Left hindlimb (tissue), 1 donor: ENCODE measurements around the gene FAU.

Experiments used
- DNase-seq: peaks from one replicate; pipeline ENCODE4 v3.0.0-alpha.2; 2018

The FAU gene

DNA sequence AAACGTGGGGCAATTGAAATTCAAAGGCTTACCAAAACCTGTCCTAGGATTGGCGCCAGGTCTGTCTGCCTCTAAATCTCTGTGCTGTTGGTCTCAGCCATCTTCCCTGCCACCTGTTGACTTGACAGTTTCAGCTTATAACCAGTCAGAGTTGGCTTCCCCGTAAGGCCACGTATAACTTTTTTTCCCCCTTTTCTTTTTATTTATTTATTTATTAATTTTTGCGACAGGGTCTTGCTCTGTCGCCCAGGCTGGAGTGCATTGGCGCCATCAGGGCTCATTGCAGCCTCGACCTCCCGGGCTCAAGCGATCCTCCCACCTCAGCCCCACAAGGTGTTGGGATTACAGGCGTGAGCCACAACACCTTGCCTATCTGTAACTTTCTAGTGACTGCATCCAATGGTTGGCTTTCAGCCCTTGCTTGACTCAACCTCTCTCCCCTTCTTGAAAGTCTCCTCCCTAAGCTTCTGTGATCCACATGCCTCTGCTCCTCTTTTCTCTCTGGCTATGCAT lies 13.8 kb upstream of the FAU start:
- DNase-seq, result no peak

GRCh38 chr11:65134952-65135632 lies 13.2 kb upstream of the FAU start:
- DNase-seq, result peak; percentile 92

- peak; percentile 94 for DNase-seq
Observed at GRCh38 chr11:65134240-65134951, 12.5 kb upstream of the FAU start, which contains the start of gene SYVN1. Gene SYVN1, minus strand, starts transcription at chr11:65134519. Its CDS starts 918 bp downstream, at chr11:65133601.

DNA sequence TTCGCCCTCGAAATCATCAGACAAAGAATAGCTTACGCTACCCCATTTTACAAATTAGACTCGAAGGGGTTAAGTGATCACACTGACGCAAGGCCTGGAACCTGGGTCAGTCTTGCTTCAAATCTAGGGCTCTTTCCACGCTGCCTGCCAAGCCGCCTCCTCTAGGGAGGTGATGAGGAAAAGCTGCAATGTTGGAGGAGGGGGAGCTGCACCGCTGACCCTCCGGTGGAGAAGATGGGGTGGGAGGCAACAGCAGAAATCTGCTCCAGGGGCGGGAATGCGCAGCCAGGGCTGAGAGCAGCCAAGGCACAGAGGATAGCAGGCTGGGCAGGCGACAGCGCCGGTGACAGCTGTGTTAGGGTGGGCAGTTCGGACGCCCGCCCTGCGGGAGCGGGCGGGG lies 11.8 kb upstream of the FAU start:
- peak; percentile 77 for DNase-seq

- DNase-seq, result no peak
Observed at GRCh38 chr11:65132988-65133700, 11.2 kb upstream of the FAU start.

DNA sequence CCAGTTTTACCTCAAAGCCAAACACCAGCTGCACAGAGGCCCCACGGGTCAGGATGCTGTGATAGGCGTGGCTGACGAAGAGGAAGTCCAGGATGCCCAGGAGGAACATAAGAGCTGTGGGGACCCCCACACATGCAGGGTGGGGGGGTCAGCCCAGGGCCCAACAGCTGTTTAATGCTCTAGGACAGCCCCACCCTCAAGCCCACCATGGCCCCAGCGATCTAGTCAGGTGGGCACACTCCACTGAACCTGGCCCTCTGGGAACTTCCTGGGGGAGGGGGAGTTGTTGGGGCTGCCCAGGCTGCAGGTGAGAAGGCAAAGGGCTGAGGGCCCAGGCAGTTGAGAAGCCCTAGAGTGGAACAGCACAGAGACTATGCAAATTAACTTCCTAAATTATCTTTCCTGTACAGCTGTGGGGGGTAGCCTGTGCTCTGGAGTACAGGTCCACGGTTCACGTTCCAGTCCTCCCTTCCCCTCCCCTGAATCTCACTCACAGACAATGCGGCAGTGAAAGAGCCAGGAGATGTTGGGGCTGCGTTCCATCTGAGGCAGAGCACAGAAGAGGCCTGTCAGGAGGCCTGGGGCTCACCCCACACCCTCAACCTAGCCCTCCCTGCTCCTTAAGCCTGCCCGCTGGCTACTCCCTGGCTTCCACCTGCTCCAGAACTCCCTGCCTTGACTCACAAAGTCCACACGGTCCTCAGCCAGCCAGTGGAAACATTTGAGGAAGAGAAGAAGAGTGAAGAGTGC lies 10.5 kb upstream of the FAU start:
- no peak for DNase-seq

GRCh38 chr11:65131895-65132237 lies 9.9 kb upstream of the FAU start:
- no peak for DNase-seq

- no peak for DNase-seq
Observed at GRCh38 chr11:65131417-65131776, 9.5 kb upstream of the FAU start.

DNA sequence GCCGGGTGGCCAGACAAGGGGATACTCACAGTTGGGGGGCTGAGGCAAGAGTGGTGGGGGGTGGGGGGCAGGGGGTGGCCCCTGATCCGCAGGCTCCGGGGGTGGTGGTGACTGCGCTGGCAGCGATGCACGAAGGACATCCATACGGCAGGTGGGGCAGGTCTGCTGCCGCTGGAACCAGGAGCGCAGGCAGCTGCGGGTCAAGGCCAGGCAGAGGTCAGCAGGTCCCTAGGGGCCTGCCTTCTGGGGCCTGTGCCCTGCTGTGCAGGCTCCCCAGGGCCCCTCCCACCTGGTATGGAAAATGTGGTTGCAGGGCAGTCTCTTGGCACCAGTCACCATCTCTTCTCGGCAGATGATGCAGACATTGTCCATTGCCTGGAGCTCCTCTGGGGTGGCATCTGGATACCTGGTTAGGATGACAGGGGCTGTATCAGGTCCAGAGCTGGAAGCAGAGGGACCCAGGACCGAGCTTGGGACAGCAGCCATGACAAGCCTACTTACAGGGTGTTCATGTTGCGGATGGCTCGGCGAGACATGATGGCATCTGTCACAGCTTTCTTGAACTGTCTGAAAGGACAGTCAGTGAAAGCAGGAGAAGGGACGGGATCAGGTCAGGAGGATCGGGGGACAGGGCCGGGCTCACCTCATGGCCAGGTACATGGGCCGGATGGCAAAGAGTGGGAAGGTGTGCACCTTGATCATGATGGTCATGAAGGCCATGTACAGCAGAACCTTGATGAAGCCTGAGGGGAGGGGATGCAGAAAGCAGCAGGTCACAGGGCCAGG lies 8.9 kb upstream of the FAU start:
- no peak for DNase-seq

- DNase-seq, result no peak
Observed at GRCh38 chr11:65129649-65130441, 7.9 kb upstream of the FAU start.

DNA sequence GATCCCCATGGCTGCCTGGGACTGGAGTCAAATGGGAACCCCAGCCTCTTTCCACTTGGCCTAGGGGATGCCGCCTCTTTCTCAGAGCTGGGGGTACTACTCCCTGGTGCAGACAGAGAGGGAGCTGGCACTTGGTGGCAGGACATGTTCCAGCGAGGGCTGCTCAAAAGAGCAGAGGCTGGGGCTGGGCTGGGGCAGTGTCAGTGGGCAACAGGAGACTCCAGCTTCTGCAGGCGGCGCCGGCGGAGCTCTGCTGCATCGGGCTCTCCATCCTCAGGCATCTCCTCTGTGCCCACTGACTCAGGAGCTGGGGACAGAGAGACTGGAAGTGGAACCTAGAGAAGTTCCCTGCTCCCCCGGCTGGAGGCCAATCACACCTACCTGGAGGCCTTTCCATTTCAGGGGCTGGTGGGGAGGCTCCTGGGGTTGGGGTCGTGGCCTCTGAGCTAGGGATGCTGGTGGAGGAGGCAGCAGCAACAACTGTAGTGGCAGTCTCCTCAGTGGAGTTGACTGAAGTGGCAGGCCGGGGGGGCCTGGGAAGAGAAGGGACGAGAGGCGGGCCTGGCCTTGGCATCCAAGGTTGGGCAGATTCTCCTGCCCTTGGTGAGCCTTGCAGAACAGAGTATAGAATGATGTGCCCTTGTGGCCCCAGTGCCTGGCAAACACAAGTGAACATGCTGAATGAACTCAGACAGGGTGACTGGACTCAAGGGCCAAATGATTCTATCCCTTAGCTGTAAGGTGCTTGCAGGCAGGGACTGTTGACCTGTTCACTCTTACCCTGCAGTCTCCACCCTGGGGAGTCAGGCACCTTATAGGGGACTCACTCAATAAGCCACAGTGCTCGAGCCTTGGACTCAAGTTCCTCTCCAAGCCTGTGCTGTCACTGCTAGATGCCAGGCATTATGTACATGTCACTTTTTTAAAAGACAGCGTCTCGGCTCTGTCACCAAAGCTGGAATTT lies 6.5 kb upstream of the FAU start:
- DNase-seq, result no peak

DNA sequence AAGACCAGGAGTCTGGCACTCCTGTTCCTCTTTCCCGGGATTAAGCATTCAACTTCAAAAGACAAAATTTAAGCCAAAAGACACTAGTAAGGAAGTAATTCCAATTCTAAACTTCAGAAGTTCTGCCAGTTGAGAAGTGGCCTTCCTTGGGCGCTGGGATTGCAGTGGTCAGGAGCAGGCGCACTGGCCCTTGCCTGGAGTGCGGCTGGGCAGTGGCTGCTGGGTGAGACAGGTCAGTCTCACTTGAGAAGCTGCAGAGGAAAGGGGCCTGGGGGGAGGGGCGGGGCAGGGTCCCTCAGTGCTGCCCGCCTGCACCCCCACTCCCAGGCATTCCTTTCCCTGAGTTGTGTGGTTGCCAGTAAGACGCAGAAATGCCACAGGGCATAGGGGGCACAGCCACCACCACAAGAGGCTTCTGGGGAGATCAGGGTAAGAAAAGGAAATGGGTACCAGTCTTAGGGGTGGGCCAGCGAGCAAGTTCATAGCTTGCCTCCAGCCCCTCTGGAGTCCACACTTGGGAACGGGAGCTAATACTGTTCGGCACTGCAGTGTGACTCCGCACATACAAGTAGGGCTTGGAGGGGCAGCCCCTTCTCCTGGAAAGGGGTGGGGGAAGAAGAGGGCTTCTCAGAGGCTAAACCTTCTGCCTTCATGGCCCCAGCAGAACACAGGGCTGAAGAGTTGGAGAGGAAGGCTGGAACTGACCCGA lies 5.7 kb upstream of the FAU start:
- no peak for DNase-seq

DNA sequence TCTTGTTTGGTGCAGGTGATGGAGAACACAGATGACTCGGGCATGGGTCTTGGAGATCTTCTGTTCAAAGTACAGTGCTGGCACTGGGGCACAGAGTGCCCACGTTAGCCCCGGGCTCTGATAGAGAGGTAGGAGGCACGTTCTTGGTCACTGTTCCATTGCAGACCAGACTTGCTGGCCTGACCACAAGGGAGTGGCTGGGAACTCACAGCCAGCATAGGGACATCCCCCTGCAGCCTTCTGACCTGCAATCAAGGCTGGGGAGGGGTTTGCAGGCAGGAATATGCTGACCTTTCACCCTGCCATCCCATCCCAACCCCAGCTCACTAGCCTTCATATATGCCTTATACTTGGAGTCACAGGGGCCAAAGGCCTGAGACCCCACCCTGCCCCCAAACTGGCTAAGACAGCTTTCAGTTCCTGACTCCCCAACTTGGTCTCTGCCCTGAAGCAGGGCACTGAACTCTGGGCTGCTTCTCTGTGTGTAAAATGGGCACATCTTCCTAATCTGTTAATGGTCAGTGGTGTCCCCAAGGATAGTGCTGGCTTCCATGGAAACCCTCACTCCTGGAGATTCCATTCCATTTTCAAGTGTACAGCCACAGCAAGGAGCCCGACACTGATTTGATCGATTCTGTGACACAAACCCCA lies 4.8 kb upstream of the FAU start:
- DNase-seq, result no peak

GRCh38 chr11:65125197-65126056 lies 3.5 kb upstream of the FAU start:
- no peak for DNase-seq

DNA sequence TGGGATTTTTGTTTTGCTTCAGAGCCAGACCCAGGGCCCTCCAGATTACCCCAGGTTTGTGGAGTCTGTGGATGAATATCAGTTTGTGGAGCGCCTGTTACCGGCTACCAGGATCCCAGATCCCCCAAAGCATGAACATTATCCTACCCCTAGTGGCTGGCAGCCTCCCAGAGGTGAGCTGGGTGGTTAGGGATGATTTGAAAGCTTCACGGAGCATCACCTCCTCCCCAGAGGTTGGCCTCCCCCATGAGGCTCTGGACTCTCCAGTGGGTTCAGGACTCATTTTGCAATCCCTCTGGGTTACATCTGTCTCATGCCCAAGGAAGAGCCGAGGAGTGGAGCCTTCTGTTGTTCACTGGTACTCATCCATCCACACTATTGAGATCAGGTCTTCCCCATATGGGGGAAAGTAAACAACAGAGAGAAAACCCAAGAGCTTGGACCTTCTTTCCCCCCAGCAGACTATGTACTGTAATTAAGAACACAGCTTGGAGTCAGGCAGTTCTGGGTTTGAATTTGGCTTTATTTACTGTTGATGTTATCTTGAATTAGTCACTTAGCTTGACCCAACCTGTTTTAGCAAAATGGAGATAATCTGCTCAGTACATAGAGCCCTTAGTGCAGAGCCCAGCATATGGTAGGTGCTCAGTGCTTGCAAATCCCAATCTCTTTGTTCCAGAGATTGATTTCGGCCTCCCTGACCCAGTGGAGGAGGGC lies 2.7 kb upstream of the FAU start:
- no peak for DNase-seq

DNA sequence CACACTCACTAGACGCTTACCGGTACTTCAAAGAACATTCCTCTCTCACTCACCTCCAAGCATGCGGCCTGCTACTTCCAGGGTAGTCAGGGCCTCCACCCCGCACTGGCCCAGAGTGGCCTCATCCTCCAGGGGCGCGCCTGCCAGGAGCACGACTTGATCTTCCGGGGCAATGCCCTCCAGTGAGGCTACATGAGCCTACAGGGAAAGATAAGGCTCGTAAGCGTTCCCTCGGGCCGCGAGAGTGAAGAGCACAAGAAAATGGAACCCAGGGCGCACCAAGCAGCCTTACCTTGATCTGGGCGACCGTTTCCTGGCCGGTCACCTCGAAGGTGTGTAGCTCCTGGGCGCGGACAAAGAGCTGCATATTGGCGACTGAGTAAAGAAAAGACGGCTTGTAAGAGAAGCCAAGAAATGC lies 478 bp downstream of the FAU start:
- DNase-seq, result no peak

DNA sequence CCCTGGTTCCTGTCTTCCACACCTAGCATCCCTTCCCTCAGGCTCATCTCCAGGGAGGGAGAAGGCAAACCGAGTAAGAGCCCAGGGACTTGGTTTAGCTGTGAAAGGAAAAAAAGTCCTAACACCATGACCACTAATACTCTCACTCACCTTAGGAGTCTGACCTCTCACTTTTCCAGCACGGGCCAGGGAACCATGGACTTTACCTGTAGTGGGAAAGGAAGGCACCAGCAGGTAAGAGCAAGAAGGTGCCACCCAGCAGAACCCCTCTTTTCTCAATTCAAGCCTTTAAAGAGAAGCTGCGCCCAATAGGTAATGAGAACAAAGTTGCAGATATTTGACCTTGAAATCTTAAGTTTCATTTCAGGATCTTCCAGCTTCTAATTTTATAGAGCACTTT lies 1.1 kb downstream of the FAU start:
- no peak for DNase-seq

GRCh38 chr11:65119670-65119995 lies 2.3 kb downstream of the FAU start:
- no peak for DNase-seq
